Dedifferentiated amniotic fluid mesenchymal stem cell (primary cell): Measurements from ENCODE around the gene FFAR4.

Experiments used
- DNase-seq: peaks from one replicate; pipeline ENCODE4 v3.0.0-alpha.2; 2016; ENCODE audit errors: extremely low spot score

Gene FFAR4

DNA sequence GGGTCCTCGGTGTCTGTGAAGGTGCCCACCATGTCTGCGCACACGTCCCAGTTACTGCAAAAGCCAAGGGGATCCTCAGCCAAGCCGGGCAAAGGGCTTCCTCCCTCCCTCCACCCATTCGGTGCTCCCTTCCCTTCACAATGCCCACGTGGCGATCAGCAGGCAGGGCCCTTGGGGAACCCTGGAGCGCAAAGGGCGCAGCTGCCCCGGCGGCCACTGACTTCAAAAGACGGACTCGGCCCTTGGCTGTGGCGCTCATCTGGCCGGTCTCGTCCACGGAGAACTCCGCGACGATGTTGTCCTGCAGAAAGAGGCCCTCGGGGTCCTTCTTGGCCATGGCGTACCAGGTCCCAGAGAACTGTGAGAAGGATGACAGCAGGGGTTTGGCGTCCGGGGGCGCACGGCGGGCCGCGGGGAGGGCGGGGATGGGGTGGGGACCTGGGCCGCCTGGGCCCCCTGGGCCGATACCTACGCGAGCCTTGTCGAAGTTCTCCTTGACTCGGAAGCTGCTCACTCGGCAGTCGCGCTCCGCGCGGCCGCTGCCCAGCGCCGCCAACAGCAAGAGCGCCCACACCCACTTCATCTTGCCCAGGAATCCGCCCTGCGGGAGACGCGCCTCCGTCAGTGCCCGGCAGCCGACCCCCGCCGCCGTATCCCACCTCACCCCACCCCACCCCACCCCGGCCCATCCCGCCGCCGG lies 34.1 kb downstream of the FFAR4 start:
- no peak for DNase-seq

DNA sequence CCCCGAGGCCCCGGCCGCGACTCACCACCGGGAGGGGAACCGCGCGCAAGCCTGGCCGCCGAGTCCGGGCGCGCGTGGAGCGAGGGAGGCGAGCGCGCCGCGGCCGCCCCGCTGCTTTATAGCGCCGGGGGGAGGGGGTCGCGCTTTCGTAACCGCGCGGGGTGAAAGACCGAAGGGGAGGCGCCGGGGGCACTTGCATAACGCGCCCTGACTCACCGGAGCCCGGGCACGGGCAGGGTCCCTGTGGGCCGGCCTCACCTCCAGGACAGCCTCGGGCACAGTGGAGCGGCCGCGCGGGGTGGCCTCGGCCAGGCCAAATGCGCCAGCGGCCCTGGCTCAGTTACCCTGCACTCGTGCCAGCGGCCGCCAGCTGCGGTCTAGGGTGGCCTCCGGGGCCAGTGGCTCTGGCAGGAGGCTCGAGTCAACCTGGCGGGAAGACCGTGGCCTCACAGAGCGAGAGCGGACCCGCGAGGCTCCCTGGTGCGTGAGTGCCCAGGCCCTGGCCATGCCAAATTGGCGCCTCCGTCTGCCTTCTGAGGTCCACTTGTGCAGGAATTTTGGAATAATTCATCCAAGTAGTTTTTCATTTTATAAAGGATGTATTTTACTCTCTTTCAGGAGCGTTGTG lies 34.8 kb downstream of the FFAR4 start, which contains the start of gene RBP4:
TSS of gene RBP4 (minus strand) at position 90 of the 628 bp plus-strand sequence. CDS start 207 bp downstream, outside the sequence.
- DNase-seq: no peak

DNA sequence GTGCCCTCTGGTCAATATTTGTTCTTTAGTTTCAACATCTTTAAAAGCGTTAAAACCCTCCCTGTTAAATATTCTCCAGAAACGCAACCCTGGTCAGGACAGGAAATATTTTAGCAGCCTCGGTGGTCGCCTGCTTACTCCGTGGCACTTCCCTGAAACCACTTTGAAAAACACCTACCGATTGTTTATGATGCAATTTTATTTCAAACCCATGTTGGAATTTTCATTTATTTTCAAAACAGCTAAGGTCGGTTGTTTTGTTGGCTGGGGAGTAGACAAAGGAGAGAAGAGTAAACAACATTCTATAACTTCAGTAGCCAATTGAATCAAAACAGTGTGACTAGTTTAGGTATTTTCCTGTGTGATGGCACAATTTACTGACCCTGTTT lies 35.3 kb downstream of the FFAR4 start:
- no peak for DNase-seq

DNA sequence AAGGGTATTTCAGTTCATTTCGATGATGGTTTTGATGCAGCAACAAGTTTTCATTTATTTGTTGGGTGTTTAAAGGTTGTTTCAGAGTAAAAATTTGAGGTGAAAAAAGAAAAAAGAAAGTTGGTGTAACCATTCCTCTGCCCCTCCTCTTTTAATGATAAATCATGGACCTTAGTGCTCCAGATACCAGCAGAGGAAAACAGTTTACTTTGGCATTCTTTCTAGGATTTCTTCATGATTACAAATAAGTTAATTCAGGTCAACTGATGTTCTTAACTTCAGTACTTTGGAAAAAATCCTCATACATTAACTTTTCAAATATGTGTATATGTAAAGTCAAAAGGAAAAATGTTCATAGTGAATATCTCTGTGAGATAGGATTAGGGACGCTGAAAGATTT lies 36.6 kb downstream of the FFAR4 start:
- no peak for DNase-seq

DNA sequence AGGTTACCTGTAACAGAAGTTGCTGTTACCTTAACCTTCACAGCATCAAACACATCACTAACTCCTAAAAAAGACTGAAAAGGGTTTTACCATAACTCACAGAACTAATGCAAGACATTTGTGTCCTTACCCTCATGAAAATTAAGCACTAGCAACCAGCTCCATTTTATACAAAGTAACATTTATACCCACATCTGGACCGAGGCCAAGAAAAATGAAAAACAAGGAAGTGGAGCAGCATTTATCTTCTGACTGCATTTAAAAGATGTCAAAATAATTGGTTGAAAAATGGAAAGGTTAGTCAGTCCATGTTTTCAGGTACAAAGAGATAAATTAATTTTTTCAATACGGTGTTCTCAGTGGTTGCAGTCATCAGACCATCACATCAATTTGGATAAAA lies 37.7 kb downstream of the FFAR4 start:
- DNase-seq: no peak

DNA sequence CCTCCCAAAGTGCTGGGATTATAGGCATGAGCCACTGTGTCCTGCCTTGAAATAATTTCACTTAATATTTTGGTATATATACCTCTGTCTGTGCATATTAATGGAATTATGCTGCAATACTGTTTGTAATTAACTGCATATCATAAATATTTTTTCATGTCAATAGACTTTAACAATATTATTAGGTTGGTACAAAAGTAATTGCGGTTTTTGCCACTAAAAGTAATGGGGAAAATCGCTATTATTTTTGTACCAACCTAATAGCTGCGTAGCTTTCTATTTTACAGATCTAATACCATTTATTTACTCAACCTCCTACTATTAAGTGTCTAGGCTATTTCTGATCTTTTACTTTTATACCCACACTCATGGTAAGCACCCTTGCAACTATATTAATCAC lies 42.0 kb downstream of the FFAR4 start:
- DNase-seq: no peak

DNA sequence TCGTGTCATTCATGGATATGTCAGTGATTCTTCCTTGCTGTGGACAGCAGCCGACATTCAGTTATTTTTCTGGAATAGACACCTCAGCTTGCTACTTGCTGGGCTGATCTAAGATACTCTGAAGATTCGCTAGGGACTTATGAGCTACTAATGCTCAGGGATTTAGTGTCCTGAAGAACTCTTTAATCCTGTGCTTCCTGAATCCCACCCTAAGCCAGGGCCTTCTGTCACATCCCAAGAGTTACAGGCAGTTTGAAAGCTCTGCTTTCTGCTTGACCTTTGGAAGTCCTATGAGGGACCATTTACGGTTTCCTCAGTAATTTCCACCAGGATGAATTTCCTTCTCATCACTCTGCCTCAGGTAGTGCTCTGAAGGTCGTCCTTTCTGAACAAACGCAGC lies 45.8 kb downstream of the FFAR4 start, which contains the start of gene PDE6C:
TSS of gene PDE6C (plus strand) at position 227 of the 400 bp plus-strand sequence. CDS start 189 bp downstream, outside the sequence.
- no peak for DNase-seq

DNA sequence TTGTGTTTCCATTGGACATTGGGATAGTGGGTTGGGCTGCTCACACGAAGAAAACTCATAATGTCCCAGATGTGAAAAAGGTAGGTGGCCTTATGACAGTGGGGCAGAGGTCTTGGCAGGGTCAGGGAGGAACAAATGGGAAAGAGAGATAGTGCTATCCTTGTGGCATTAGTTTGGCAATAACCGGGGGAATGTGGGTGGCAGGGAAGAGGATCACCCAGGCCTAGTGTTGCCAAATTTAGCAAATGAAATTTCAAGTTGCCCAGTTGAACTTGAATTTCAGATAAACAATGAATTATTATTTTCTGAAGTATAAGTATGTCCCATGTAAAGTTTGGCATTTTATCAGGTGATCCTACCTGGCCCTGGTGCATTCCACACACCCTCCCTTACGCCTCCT lies 46.7 kb downstream of the FFAR4 start:
- no peak for DNase-seq

DNA sequence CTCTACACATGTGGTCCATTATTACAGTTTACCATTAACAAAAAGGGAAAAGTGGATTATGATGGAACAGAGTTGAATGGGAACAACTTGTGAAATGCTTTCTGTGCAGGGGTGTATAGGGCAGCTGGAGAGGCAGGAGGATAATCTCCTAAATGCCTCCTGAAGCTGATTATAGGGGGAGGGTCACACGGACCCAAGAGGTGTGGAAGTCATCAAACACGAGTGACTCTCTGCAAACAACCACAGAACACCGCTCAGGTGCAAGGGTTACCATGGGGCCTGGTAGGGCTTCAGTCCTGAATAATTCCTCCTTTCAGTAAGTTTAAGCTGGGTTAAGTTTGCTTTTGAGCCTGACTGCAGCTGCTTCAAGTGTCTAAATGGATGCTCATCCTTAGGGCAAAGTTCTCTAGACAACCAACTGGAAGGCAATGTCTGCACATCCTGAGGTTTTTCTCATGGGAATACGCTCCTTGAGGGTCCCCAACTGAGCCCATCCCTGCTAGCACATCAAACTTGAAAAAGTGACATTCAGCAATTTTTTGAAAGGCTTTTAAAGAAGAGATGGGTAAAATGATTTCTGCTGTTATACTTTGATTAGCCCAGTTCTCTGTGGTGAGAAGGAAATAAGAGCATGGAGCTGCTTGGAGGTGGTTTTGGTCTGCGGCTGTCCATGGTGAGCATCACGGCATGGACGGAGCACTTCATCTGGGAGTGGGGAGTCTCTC lies 47.8 kb downstream of the FFAR4 start:
- DNase-seq: no peak

DNA sequence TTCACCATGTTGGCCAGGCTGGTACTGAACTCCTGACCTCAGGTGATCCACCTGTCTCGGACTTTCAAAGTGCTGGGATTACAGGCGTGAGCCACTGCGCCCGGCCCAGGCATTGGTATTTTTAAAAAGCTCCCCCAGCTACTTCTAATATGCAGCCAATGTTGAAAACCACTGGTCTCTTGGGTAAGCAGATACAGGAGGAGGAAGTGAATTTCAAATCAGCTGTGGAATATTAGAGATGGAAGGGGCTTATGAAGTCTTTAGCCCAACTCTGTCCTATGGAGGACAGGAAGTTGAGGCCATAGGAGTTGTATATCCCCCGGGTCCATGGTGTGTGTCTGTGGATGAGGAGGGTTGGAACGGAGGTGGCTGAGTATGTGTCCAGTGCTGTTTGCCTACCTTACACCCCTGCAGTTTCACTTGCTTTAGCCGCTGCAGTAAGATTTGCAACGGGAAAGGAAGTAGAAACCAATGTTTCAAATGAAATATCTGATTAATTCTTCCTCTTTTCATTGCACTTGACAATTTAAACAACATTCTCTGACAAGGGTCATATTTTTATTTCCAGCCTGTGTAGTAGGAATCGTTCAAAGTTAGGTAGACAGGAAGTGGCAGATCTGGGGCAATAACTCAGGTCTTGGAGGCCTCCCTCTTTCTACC lies 49.2 kb downstream of the FFAR4 start:
- DNase-seq: no peak

DNA sequence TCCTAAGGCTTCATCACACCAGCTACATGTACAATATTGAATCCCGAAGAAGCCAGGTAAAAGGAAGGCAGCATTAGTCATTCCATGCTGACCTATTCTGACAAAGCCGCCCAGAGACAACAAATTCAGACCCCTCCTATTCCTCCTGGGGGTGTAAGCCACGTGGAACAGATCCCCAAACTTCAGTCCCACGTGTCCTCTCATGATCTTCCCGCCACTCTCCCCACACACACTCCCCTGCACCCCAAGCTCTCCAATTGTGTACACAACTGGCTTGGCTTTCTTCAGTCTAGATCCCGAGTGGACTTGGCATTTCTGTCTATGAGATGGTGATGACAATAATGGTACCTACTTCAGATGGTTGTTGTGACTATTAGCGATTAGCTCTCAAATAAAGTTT lies 54.5 kb downstream of the FFAR4 start:
- no peak for DNase-seq

DNA sequence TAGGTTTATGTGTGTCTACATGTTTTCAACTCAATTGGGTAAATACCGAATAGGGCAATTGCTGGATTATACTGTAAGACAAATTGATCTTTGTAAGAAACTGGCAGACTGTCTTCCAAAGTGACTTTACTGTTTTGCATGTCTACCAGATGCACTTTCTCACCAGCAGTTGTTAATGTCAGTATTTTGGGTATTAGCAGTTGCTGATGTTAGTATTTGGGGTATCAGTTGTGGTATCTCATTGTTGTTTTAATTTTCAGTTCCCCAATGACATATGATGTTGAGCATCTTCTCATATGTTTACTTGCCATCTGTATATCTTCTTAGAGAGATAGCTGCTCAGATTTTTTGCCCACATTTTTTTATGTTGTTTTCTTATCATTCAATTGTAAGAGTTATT lies 56.5 kb downstream of the FFAR4 start:
- no peak for DNase-seq

DNA sequence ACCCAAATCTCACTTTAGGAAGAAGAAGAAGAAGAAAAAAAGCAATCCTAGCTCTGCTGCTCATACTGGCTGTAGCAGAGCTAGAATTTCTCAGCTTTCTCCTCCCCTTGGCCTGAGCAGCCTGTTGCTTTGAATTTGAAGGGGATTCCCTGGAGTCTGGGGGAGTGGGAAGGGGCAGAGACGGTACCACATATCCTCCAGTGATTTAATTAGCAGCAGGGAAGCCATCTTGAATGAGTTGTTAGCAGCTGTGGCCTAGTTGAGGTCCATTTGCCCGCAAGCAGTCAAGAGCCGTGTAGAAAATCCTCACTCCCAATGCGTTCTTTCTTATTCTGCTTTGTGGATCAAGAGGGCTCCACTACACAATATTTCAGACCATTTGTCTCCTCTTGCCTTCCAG lies 62.4 kb downstream of the FFAR4 start:
- no peak for DNase-seq

DNA sequence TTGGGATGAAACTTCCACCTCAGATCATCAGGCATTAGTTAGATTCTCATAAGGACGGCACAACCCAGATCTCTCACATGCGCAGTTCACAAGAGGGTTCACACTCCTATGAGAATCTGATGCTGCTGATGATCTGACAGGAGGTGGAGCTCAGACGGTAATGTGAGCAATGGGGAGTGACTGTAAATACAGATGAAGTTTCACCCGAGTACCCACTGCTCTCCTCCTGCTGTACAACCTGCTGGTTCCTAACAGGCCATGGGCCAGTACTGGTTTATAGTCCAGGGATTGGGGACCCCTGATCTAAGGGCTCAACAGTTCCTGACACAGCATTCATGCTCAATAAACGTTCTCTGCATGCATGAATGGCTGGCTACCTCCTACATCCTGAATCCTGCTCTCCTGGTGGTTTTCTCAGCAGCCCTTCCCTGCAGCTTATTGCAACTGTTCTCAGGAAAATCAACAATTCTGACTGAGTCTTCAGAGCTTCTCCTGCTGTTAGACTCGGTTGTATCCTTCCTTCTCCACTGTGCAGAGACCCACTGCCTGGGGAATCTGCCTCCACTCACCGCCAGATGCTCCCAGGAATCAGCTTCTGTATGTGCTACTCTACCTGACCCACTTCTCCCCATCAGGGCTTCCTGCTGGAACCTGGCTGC lies 63.3 kb downstream of the FFAR4 start:
- no peak for DNase-seq

DNA sequence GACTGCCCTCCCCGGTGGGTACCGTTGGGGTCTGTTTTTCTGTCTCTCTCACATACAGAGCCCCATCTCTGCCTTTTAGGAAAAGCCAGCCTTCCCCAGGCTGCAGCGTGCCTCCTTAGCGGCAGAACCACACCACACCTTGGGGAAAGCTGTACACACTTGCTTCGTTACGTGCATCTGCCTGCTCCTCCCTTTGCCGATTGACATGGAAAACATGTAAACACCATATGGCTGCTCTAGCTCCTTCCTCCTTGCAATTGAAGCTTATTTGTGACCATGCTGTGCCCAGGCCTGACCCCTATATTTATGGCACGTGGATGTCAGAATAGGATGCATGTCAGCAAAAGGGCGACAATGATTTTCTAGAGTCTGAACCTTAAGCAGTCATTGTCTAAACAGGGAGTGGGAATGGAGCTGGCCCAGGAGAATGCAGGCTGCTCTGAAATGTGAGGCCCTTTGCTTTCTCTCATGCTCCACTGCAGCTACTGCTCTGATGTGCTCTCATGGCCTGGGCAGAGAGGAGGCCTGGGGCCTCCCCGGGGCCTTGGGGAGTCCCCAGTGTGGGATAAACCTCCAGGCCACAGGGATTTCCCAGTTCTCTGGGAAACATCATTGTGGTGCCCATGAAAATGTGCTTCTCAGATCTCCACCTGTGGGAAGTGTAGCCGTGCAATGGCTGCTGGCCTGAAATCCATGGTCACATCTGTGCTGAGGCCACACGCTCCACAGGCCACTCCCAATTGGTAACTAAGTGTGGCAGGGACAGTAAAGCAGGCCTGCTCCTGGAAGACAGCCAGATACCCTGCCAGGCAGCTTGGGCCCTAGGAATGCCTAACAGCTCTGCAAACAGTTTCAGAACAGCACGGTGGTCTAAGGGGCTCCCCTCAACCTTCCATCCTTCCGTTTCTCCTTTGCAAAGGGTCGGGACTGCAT lies 64.4 kb downstream of the FFAR4 start:
- DNase-seq: no peak
